ENCODE results near the gene PLAGL1. TPM values are rescaled to one million over a fixed set of nuclear protein-coding genes. Genes with fewer than 3 reads are reported as not detected.
A peak's percentile ranks its signal among the peaks of the same experiment; 100 is the strongest.
"Not testable (repeated sequence)": the region's sequence is repeated elsewhere in the genome, so short reads cannot be mapped to it uniquely, and the experiment has no call there.

Gene PLAGL1
- total RNA-seq, 1 donor from 2014 or later = 6.1 TPM

- DNase-seq (ENCODE audit: low spot score in 2 of 2) = no peak
- no peak for FAIRE-seq
These were observed 4.5 kb upstream of the PLAGL1 start for GRCh38 chr6:144012534-144012933.

- not testable (repeated sequence) for FAIRE-seq; DNase-seq (ENCODE audit: low spot score in 2 of 2)
These were observed 1.6 kb upstream of the PLAGL1 start for GRCh38 chr6:144009628-144010027.

- FAIRE-seq = no peak
- DNase-seq (ENCODE audit: low spot score in 2 of 2) = no peak
These were observed 787 bp upstream of the PLAGL1 start for GRCh38 chr6:144008846-144009245.

- DNase-seq (ENCODE audit: low spot score in 2 of 2) (peak in 1 of 2 donors; percentile 17), FAIRE-seq (no peak)
These were observed 460 bp downstream of the PLAGL1 start for GRCh38 chr6:144007478-144008119.

DNA sequence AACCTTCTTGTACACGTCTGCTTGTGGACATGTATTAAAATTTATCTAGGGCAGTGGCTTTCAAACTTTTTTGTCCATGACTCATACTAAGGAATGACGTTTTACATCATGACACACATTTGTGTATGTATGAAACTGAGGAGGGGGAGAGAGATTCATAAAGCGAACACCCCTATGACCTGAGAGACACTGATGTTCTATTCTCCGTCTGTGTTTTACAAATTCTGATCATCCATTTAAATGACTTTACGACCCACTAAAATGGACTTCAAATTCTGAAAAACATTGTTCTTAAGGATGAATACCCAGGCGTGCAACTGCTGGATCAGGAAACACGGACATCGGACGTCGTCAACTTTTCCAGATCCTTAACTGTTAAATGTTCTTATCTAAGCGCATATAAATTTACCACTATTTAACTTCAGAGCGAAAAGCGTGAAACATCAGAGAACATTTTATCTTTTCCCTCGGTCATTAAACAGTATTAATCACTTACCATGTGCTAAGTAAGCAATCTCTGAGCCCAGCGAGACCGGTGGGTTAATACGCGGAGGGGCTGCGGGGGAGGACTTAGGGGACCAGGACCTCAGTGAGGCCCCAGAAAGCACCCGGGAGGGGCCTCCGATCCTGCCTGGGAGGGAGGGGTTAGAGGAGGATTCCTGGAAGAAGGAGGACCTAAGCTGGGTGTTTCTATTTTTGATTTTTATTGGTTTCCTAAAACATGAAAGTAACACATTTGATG is 1.2 kb downstream of the PLAGL1 start:
- FAIRE-seq = no peak
- DNase-seq (ENCODE audit: low spot score in 2 of 2) = peak in 1 of 2 donors; percentile 14

DNA sequence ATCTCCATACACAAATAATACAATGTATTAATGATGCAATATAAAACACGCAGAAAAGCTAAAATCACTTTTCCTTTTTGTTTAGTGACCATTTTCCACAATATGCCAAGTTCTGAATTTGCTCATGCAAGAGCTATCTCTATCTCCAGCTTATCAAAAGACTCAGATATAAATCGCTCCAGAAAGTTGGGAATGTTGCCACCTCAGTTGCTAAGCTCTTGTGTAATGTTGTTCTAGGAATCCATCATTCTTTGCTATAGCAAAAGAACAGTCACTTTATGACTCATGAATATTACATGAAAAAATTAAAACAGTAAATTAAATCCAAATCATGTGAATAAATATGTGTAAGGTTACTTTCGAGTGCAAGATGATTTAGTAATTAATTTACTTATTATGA is 8.7 kb downstream of the PLAGL1 start:
- no peak for FAIRE-seq
- DNase-seq (ENCODE audit: low spot score in 2 of 2) = no peak

DNA sequence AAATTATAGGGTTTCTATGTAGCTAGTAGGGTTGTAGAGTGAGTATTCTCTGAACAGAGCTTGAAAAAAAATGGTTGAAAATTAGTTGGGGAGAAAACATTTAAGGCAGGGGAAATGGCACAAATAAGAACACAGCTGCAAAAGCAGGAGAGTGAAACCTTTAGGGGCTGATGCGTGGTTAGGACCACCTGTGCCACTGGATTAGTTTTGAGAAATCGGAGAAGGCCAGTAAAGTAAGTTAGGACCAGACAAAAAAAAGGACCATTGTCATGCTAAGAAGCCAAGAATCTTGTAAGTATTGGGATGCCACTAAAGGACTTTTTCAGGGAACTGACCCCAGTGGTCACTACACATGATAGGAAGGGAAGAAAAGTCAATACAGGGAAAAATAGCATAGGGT is 9.4 kb downstream of the PLAGL1 start:
- FAIRE-seq (no peak), DNase-seq (ENCODE audit: low spot score in 2 of 2) (no peak)

GRCh38 chr6:143993965-143994646 is 14.0 kb downstream of the PLAGL1 start:
- FAIRE-seq (no peak), DNase-seq (ENCODE audit: low spot score in 2 of 2) (no peak)

DNA sequence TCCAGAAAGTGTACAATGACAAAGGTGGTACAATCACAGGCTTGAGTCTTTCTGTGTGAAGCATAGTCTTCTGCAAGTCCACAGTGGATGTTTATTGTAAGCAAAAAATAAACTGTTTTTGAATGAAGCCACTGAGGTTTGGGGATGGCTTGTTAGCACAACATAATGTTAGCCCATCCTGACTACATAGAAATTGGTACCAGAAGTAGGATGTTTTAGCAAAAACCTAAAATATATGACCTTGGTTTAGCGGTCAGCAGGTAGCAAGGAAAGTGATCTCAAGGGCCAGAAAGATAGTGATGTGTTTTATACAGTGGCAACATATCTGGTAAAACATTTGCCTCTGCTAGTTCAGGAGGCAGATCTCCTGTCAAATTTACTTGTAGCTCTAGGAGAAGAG is 15.8 kb downstream of the PLAGL1 start:
- DNase-seq (ENCODE audit: low spot score in 2 of 2) (no peak), FAIRE-seq (no peak)

- DNase-seq (ENCODE audit: low spot score in 2 of 2) = no peak
- no peak for FAIRE-seq
These were observed 21.5 kb downstream of the PLAGL1 start for GRCh38 chr6:143986463-143987065.

DNA sequence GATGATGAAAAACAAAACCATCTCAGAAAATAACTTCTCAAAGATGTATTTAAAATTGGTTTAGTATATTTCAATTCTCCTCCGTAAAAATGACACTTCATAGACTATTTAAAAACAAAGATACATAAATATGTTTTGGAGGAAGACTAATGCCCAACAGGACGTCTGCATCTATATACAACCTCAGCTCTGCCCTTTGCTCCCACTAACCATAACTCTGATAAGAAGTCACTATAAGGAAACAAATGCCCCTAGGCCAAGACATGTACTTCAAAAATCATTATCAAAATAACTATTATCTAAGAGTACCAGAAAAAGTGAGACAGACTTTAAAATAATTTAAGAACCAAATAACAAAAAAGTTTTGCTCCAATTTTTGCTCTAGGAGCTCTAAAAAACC is 23.4 kb downstream of the PLAGL1 start:
- DNase-seq (ENCODE audit: low spot score in 2 of 2) = no peak
- FAIRE-seq = no peak

- no peak for FAIRE-seq
These were observed 25.1 kb downstream of the PLAGL1 start for GRCh38 chr6:143982968-143983367.

DNA sequence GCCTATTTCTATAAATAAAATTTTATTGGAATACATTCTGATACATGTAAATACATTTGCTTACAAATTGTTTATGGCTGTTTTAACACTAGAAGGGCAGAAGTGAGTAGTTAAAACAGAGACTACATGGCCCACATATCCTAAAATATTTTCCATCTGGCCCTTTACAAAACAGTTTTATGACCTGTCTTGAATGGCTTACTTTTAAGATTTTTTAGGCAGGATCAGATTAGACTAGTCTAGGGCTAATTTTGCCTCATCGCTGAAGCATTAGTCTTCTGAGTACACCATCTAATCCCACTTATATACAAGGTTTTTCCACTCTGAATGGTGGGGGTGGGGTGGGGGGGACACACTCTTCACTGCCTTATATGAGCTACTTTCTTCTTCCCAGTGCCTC is 27.1 kb downstream of the PLAGL1 start:
- FAIRE-seq = no peak
- no peak for DNase-seq (ENCODE audit: low spot score in 2 of 2)

More at GRCh38 chr6:143982968-143983367, 25.1 kb downstream of the PLAGL1 start:
- no peak for DNase-seq (ENCODE audit: low spot score in 2 of 2)

DNA sequence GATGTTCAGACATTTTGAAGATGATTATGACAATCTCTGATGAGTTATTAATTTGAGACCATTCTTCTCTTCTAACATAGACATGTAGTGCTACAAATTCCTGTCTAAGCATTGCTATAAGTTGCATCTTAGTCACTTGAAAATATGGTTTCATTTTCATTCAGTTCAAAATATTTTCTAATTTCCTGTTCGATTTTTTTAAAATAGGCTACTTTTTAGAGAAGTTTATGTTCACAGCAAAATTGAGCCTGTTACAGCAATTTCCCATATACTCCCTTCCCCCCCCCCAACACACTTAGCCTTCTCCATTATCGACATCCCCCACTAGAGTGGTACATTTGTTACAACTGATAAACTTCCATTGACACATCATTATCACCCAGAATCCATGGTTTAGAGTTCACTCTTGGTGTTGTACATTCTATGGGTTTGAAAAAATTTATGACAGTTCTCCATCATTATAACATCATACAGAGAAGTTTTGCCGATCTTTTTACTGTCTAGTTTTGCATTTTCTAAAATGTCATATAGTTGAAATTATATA is 31.2 kb downstream of the PLAGL1 start:
- DNase-seq (ENCODE audit: low spot score in 2 of 2) = no peak
- FAIRE-seq = no peak

DNA sequence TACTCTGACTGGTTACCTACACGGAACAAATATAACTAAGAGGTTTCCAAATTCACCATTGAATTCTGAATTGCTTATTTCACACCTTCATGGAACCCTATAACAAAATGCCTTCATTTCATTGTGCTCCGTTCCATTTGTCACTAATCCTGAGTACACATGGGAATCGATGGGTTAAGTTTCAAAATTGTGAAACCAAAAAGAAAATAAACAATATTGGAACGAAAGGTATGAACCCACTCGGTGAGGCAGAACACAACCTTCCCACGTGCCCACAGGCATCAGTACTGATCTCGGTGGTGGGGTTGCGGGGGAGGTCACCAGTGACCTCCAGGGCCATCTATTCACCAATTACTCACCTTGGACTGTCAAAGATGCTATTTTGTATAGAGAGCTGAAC is 34.0 kb downstream of the PLAGL1 start:
- no peak for FAIRE-seq
- DNase-seq (ENCODE audit: low spot score in 2 of 2) = no peak

- no peak for DNase-seq (ENCODE audit: low spot score in 2 of 2)
- FAIRE-seq = no peak
These were observed 34.7 kb downstream of the PLAGL1 start for GRCh38 chr6:143973097-143973966.

DNA sequence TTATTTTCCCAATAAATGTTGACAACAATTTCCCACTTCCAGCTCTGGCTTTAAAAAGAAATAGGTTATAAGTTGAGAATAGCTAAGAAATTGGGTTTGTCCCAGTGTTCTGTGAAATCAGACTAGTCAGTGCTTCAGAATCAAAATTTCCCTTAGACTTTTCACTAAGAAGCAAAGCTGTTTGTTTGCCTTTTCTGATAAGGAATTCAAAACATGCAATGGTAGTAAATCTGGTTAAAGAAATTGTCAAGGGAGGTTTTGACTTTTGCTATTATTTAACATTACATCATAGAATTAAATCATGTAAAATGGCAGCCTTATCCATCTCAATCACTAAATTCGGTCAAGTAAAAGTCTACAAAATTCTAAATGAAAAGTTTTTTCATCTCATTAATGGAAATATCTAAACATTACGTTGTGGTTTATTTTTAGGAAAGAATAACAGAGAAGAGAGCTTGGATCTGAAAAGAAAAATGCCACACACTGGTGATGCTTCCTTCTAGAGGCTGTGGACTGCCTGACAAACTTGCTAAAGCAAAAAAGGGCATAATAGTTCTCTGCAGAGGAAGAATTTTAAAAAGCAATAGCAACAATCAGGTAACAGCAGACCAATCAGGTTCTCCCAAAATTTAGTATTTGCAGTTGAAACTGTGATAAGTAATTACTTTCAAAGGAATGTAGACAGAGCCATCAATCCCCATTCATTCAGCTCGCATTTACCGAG is 36.4 kb downstream of the PLAGL1 start:
- DNase-seq (ENCODE audit: low spot score in 2 of 2) (no peak), FAIRE-seq (no peak)

GRCh38 chr6:143970456-143971218 is 37.4 kb downstream of the PLAGL1 start:
- FAIRE-seq = no peak
- DNase-seq (ENCODE audit: low spot score in 2 of 2) = no peak

- DNase-seq (ENCODE audit: low spot score in 2 of 2) (no peak), FAIRE-seq (no peak)
These were observed 39.0 kb downstream of the PLAGL1 start for GRCh38 chr6:143969077-143969476.

Data from frontal cortex (tissue), 4 donors.